ENCODE results near the gene CYGB. TPM values are rescaled to one million over a fixed set of nuclear protein-coding genes. Genes with fewer than 3 reads are reported as not detected.

CYGB gene
- total RNA-seq, result 2.7 and 7.7 TPM in 2 replicates

DNA sequence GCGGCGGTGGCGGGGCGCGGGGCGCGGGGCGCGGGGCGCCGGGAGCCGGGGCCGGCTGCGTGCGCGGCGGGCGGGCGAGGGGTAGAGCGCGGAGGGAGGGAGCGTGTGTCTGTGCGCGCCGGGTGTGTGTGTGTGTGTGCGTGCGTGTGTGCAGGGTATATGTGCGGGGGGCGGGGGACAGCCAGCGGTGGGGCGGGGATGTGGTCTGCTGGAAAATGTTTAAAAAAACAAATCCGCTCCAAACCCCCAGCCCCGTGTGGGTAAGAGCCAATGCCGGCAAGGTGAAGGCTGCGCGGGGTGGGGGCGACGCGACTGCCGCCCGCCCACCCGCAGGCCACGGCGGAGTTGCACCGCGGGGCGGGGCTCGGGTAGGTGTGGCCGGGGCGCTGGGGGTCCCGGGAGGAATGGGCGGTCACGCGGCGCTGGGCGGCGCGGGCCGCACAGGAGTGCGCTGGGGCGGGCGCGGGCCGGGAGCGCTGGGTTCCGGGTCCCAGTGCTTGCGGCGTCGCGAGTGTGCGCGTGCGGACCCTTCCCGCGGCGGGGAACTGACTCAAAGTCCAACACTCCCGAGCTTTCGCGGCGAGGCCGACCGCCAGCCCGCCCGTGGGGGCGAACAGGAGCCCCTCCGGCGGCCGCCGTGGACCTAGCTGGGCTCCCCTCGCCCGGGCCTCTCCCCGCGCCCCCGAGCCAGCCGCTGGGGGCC lies at the start of gene CYGB:
Gene CYGB (minus strand): TSS at position 132 of the 703 bp plus-strand sequence. CDS start 167 bp downstream, outside the sequence.

GRCh38 chr17:76585649-76586593 lies 48.4 kb upstream of the CYGB start, which contains the start of gene ST6GALNAC2:
Gene ST6GALNAC2 (minus strand): TSS chr17:76585860. CDS start chr17:76585808, 52 bp downstream.

GRCh38 chr17:76539631-76540271 lies 2.2 kb upstream of the CYGB start, which contains the start of gene PRCD:
Gene PRCD (plus strand): TSS chr17:76540044. CDS start chr17:76540142, 98 bp downstream.

DNA sequence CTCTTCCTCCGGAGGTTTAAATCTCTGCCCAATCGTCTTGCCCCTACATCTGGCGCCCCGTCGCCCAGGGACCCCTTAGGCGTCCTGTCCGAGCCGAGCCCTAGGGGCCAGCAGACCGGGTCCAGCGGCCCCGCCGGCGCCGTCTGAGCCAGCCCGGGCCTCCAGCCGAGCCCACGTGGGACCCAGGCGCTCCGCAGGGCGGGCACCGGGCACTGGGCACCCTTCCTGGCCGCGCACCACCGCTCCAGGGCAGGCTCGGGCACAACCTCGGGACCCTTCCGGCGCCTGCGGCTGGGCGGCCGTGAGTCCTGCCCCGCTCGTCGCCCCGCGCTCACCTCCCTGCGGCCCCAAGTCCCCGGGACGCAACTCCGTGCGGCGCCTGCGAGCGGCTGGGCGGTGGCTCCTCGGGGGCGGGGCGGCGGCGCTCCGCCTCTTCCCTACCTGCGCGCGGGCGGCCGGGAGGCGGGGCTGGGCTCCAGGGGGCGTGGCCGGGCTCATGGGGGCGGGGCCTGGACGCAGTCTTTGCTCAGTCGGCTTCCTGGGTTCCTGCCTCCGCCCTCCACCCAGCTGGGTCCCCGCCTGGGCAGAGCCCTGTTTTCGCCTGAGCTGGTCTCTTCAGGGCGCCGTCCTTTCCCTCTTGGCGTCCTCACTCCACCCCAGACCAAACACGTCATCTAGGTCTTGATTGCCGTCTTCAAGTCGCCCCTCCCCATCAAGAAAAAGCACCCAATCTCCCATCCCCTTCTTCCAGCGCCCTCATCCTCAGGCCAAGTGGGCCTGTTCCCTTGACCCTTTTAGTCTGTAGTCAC lies 36.3 kb downstream of the CYGB start, which contains the start of gene RHBDF2:
Gene RHBDF2 (minus strand): TSS at position 406 of the 809 bp plus-strand sequence. CDS start 19,899 bp downstream, outside the sequence.

Other genes starting within 250 kb of the CYGB start
- 2.1 and 3.2 TPM in 2 replicates for gene QRICH2, start 229.4 kb downstream of the CYGB start, total RNA-seq
- 27.1 and 41.2 TPM in 2 replicates for gene PRPSAP1, start 183.8 kb downstream of the CYGB start, total RNA-seq
- gene SPHK1, start 153.1 kb downstream of the CYGB start, total RNA-seq, result 32.3 and 43.1 TPM in 2 replicates
- 20.1 and 23.4 TPM in 2 replicates for gene UBE2O, start 84.6 kb downstream of the CYGB start, total RNA-seq
- not detected in 2 replicates for gene AANAT, start 70.1 kb downstream of the CYGB start, total RNA-seq
- gene RHBDF2, start 36.3 kb downstream of the CYGB start, total RNA-seq, result 3.3 and 3.4 TPM in 2 replicates
- 1.1 and 1.6 TPM in 2 replicates for gene PRCD, start 2.3 kb upstream of the CYGB start, total RNA-seq
- gene ST6GALNAC2, start 48.2 kb upstream of the CYGB start, total RNA-seq, result 2.9 and 5.7 TPM in 2 replicates
- not detected in 2 replicates for gene ST6GALNAC1, start 106.0 kb upstream of the CYGB start, total RNA-seq
- gene MXRA7, start 173.3 kb upstream of the CYGB start, total RNA-seq, result 171 and 205 TPM in 2 replicates
- 19.4 and 21.2 TPM in 2 replicates for gene JMJD6, start 188.9 kb upstream of the CYGB start, total RNA-seq
- gene METTL23, start 189.1 kb upstream of the CYGB start, total RNA-seq, result 22.9 and 24.7 TPM in 2 replicates
- gene SRSF2, start 199.6 kb upstream of the CYGB start, total RNA-seq, result 122 and 157 TPM in 2 replicates
- 34.5 and 39.1 TPM in 2 replicates for gene MFSD11, start 200.4 kb upstream of the CYGB start, total RNA-seq

Measured in aortic smooth muscle cell (primary cell).